ENCODE results near the gene TMEM214. TPM values are rescaled to one million over a fixed set of nuclear protein-coding genes. Genes with fewer than 3 reads are reported as not detected.

TMEM214 gene
- total RNA-seq, 1 donor, result 50.3 TPM

DNA sequence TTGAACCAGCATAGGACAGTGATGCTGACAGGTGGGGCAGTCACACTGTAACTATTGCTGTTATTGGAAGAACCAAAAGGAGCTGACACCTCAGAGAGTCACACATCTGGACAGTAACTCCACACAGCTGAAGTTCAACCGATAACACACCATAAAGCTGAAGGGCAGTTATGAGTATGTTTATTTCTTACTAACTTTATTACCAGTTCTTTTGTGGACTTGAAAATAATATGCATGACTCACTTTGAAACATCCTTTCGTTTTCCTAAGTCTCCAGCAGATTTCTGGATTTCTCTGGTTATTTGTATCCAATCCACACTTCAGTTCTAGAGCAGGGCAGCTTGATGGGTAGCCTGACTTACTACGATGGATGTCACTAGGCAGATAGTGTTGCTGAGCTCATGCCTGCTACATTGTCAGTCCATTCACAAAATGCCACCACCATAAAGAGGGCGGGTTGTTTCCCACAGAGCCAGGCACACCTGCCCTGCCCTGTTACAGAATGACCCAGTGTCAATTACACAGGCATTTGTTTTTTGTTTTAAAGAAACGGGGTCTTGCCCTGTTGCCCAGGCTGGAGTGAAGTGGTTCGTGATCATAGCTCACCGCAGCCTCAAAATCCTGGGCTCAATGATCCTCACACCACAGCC, 10.3 kb downstream of the TMEM214 start:
- Histone ChIP-seq H3K27ac (ENCODE audit: low read depth, low read length) (no peak overlapping the region), H3K4me1 (ENCODE audit: insufficient read depth, low read length) (peaks cover 18% of the 10 kb centered on the region), H3K27me3 (ENCODE audit: insufficient read depth, low read length) (no peaks in the 10 kb centered on the region), H3K4me3 (ENCODE audit: insufficient read depth, low read length) (no peak overlapping the region), H4K20me1 (ENCODE audit: insufficient read depth, low read length) (peaks cover 26% of the 10 kb centered on the region), H3K79me2 (ENCODE audit: insufficient read depth, low read length) (no peaks in the 10 kb centered on the region), H3K36me3 (ENCODE audit: insufficient read depth, low read length) (peaks cover 54% of the 10 kb centered on the region), H3K4me2 (ENCODE audit: insufficient read depth, low read length) (no peak overlapping the region), H3K9me3 (ENCODE audit: low read depth, low read length) (no peaks in the 10 kb centered on the region), H2AFZ (ENCODE audit: low read length) (no peak overlapping the region)
- no peak for TF ChIP-seq CTCF (IDR thresholded peaks at IDR 0.05; ENCODE audit: extremely low read depth, low read depth, low read length)
- no peak for DNase-seq (ENCODE audit: insufficient read length, low spot score, missing footprints)

- Histone ChIP-seq H3K79me2 (ENCODE audit: insufficient read depth, low read length) (peaks cover 2% of the 10 kb centered on the region), H3K27ac (ENCODE audit: low read depth, low read length) (peak overlapping the region; percentile 61), H3K36me3 (ENCODE audit: insufficient read depth, low read length) (peaks cover 10% of the 10 kb centered on the region), H3K4me3 (ENCODE audit: insufficient read depth, low read length) (peak overlapping the region; percentile 89), H4K20me1 (ENCODE audit: insufficient read depth, low read length) (peaks cover 3% of the 10 kb centered on the region), H3K4me1 (ENCODE audit: insufficient read depth, low read length) (peaks cover 12% of the 10 kb centered on the region), H2AFZ (ENCODE audit: low read length) (peak overlapping the region; percentile 78), H3K4me2 (ENCODE audit: insufficient read depth, low read length) (peak overlapping the region; percentile 96), H3K9me3 (ENCODE audit: low read depth, low read length) (no peaks in the 10 kb centered on the region), H3K27me3 (ENCODE audit: insufficient read depth, low read length) (no peaks in the 10 kb centered on the region)
- DNase-seq (ENCODE audit: insufficient read length, low spot score, missing footprints), result peak; percentile 30
- TF ChIP-seq CTCF (IDR thresholded peaks at IDR 0.05; ENCODE audit: extremely low read depth, low read depth, low read length), result no peak
Measured at GRCh38 chr2:27049422-27050280, 16.9 kb downstream of the TMEM214 start.

DNA sequence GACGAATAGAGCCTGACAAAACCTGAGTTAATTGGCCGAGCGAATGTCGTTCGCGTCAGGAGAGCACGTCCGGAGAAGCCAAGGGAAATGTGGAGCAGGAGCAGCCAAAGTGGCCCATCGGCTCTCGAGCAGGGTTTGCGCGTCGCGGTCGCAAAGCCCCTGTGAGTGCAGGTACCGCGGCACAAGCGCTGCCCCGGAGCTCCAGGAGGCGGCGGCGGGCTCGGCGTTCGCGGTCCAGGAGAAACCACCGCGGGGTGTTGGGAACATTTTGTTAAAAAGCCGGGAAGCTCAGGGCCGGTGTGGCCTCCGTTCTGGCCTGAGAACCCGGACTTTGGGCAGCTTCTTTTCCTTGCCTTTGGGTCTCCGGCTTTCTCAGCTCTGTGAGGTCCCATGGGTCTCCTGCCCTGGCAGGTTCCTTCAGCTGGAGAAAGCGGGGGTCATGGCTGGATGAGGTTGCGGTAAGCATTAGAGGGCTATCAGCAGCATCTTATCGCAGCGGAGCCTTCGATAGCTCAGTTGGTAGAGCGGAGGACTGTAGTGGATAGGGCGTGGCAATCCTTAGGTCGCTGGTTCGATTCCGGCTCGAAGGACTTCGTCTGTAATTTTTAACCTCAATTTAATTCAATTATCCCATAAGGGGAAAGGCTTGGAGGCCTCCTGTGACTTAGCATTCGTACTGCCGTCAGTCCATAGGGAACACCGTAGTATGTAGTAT, 17.7 kb downstream of the TMEM214 start:
- Histone ChIP-seq H2AFZ (ENCODE audit: low read length) (peak overlapping the region; percentile 78), H3K9me3 (ENCODE audit: low read depth, low read length) (no peaks in the 10 kb centered on the region), H3K27ac (ENCODE audit: low read depth, low read length) (peak overlapping the region; percentile 86), H3K79me2 (ENCODE audit: insufficient read depth, low read length) (peaks cover 2% of the 10 kb centered on the region), H3K27me3 (ENCODE audit: insufficient read depth, low read length) (no peaks in the 10 kb centered on the region), H3K4me2 (ENCODE audit: insufficient read depth, low read length) (peak overlapping the region; percentile 96), H3K4me1 (ENCODE audit: insufficient read depth, low read length) (peaks cover 12% of the 10 kb centered on the region), H3K4me3 (ENCODE audit: insufficient read depth, low read length) (peak overlapping the region; percentile 89), H3K36me3 (ENCODE audit: insufficient read depth, low read length) (peaks cover 17% of the 10 kb centered on the region), H4K20me1 (ENCODE audit: insufficient read depth, low read length) (peaks cover 3% of the 10 kb centered on the region)
- TF ChIP-seq CTCF (IDR thresholded peaks at IDR 0.05; ENCODE audit: extremely low read depth, low read depth, low read length), result no peak
- peak; percentile 97 for DNase-seq (ENCODE audit: insufficient read length, low spot score, missing footprints)
